Measurements from ENCODE around the gene UQCC5. TPM values are rescaled to one million over a fixed set of nuclear protein-coding genes. Genes with fewer than 3 reads are reported as not detected.

The UQCC5 gene
- total RNA-seq, 2 donors from 2014 or later, result 3.0 to 16.5 TPM

DNA sequence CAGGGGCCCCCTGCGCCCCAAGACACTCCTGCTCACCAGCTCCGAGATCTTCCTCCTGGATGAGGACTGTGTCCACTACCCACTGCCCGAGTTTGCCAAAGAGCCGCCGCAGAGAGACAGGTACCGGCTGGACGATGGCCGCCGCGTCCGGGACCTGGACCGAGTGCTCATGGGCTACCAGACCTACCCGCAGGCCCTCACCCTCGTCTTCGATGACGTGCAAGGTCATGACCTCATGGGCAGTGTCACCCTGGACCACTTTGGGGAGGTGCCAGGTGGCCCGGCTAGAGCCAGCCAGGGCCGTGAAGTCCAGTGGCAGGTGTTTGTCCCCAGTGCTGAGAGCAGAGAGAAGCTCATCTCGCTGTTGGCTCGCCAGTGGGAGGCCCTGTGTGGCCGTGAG lies 44.3 kb upstream of the UQCC5 start:
- no peaks in the 10 kb centered on the region for H3K9me3 ChIP-seq
- intact Hi-C loops (cut with DNase I), result no loop called here
- no peak overlapping the region for H3K4me3 ChIP-seq
- peaks cover 38 to 54% of the 10 kb centered on the region in 2 donors for H3K36me3 ChIP-seq
- no peak for TF ChIP-seq POLR2A (IDR thresholded peaks at IDR 0.05)
- TF ChIP-seq POLR2AphosphoS5 (IDR thresholded peaks at IDR 0.05), result no peak
- TF ChIP-seq, protein P1, sequence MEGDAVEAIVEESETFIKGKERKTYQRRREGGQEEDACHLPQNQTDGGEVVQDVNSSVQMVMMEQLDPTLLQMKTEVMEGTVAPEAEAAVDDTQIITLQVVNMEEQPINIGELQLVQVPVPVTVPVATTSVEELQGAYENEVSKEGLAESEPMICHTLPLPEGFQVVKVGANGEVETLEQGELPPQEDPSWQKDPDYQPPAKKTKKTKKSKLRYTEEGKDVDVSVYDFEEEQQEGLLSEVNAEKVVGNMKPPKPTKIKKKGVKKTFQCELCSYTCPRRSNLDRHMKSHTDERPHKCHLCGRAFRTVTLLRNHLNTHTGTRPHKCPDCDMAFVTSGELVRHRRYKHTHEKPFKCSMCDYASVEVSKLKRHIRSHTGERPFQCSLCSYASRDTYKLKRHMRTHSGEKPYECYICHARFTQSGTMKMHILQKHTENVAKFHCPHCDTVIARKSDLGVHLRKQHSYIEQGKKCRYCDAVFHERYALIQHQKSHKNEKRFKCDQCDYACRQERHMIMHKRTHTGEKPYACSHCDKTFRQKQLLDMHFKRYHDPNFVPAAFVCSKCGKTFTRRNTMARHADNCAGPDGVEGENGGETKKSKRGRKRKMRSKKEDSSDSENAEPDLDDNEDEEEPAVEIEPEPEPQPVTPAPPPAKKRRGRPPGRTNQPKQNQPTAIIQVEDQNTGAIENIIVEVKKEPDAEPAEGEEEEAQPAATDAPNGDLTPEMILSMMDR (IDR thresholded peaks at IDR 0.05), result no peak
- no peak overlapping the region for H3K27ac ChIP-seq
- H3K27me3 ChIP-seq (replicated peaks; ENCODE audit: insufficient read depth), result no peaks in the 10 kb centered on the region
- 85% methylated on average over 21 of the region's 21 CpGs for WGBS
- no peaks in the 10 kb centered on the region for H3K4me1 ChIP-seq (replicated peaks)
- DNase-seq (ENCODE audit: low spot score), result no peak

DNA sequence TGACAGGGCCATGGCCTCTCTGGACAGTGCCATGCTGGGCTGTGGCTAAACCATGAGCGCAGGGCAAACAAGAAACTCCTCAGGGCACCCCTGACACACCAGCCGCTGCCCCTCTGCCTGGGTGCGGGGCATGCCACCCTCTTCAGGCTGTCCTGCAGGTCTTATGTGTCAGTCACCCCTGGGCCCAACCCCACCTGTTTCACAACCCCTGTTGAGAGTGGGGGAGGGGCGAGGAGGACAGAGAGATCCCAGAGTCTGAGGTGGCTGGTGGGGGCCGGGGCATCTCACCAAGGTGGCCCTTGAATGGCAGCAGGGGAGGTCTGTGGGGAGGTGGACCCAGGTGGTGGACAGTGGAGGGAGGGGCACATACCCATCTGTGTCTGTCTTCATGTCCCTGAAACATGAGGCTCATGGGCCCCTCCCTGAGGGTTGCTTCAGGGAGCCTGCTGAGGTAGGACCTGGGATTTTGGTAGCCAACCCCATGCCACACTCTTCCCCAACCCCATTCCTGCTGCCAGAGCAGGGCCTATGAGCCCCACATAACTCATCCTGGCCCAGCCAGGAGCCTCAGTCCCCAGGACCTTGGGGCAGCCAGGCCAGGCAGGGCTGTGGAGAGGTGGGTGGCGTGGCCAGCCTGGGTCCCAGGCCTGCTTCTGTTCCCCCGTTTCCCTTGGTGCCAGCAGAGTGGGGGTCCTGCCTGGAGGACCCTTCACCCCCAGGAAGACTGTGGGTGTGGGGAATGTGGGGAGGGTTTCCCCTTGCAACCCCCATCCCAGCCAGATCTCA lies 43.0 kb upstream of the UQCC5 start:
- H3K27me3 ChIP-seq (replicated peaks; ENCODE audit: insufficient read depth), result no peaks in the 10 kb centered on the region
- H3K4me1 ChIP-seq (replicated peaks), result no peaks in the 10 kb centered on the region
- no peak overlapping the region for H3K4me3 ChIP-seq
- no peak for DNase-seq (ENCODE audit: low spot score)
- no peak overlapping the region for H3K27ac ChIP-seq
- WGBS, result 77% methylated on average over 6 of the region's 7 CpGs
- intact Hi-C loops (cut with DNase I), result no loop called here
- TF ChIP-seq POLR2A (IDR thresholded peaks at IDR 0.05) (no peak), POLR2AphosphoS5 (IDR thresholded peaks at IDR 0.05) (no peak)
- TF ChIP-seq, protein P1 (IDR thresholded peaks at IDR 0.05), result no peak
- H3K9me3 ChIP-seq, result no peaks in the 10 kb centered on the region
- peaks cover 31 to 41% of the 10 kb centered on the region in 2 donors for H3K36me3 ChIP-seq

DNA sequence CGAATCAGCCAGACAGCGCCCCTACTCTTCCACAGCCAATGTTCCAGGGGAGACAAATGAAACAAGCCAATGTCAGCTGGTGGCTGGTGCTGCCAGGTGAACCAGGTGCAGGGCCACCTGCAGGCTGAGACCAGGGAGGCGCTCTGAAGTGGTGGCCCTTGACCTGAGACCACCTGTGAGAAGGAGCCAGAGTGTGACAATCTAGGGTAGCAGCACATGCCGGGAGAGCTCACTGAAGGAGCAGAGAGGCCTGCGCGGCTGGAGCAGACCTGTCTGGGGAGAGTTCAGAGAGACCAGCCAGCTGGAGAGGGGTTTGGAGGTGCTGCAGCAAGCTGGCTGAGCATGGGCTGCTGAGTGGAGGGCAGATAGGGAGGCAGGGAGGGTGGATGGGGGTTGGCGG lies 42.0 kb upstream of the UQCC5 start:
- intact Hi-C loops (cut with DNase I), result no loop called here
- Histone ChIP-seq H3K9me3 (no peaks in the 10 kb centered on the region), H3K27ac (peak overlapping the region in 1 of 2 donors; percentile 50), H3K27me3 (replicated peaks; ENCODE audit: insufficient read depth) (no peaks in the 10 kb centered on the region), H3K4me1 (replicated peaks) (no peaks in the 10 kb centered on the region), H3K4me3 (no peak overlapping the region), H3K36me3 (peaks cover 20 to 30% of the 10 kb centered on the region in 2 donors)
- DNase-seq (ENCODE audit: low spot score), result no peak
- 83% methylated on average over 7 of the region's 7 CpGs for WGBS
- TF ChIP-seq POLR2A (IDR thresholded peaks at IDR 0.05) (no peak), POLR2AphosphoS5 (IDR thresholded peaks at IDR 0.05) (no peak)
- TF ChIP-seq, protein P1 (IDR thresholded peaks at IDR 0.05), result no peak

DNA sequence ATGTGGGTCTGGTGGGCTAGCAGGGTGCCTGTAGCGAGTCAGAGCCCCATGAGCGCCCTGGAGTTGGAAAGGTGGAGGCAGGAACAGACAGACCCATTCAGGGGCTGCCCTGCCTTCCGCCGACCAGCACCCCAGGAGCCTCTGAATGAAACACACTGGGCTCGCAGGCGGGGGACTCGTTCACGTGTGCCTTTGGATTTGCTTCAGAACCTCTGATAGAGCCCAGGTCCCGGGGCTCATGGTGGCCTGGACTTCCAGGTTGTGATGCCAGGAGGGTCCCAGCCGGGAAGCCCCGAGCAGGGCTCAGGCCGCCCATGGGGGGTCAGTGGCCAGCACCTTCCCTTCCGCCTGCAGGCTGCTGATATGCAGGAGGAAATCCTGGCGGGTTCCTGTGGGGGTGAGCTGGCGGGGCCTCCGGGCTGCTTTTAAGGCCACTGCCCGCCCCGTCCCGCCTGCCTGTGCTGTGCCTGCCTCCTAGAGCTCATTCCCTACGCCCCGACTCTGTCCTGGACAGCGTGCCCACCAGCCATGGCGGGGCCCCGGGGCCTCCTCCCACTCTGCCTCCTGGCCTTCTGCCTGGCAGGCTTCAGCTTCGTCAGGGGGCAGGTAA lies 41.4 kb upstream of the UQCC5 start, which contains the start of gene STAB1:
Gene STAB1 (plus strand): TSS at position 453 of the 610 bp plus-strand sequence. CDS start 76 bp downstream, at position 529.
- peak within 1 kb of the TSS; percentile 44 to 50 for H3K27ac ChIP-seq
- H3K4me3 ChIP-seq, result peak within 1 kb of the TSS; percentile 4 to 15
- WGBS, result 56% methylated on average over 25 of the region's 25 CpGs
- no peaks in the 10 kb centered on the region for H3K27me3 ChIP-seq (replicated peaks; ENCODE audit: insufficient read depth)
- no peak for DNase-seq (ENCODE audit: low spot score)
- no peak for TF ChIP-seq POLR2A (IDR thresholded peaks at IDR 0.05)
- TF ChIP-seq, protein P1 (IDR thresholded peaks at IDR 0.05), result no peak
- TF ChIP-seq POLR2AphosphoS5 (IDR thresholded peaks at IDR 0.05), result no peak
- intact Hi-C loops (cut with DNase I), result no loop called here
- H3K36me3 ChIP-seq, result peaks cover 17 to 25% of the 10 kb centered on the region in 2 donors
- H3K9me3 ChIP-seq, result no peaks in the 10 kb centered on the region
- H3K4me1 ChIP-seq (replicated peaks), result no peaks in the 10 kb centered on the region

Measured in prostate gland (tissue), 2 donors.